ENCODE measurements around the gene MIPOL1.
"Not testable (repeated sequence)": the region's sequence is repeated elsewhere in the genome, so short reads cannot be mapped to it uniquely, and the experiment has no call there.

Gene MIPOL1

DNA sequence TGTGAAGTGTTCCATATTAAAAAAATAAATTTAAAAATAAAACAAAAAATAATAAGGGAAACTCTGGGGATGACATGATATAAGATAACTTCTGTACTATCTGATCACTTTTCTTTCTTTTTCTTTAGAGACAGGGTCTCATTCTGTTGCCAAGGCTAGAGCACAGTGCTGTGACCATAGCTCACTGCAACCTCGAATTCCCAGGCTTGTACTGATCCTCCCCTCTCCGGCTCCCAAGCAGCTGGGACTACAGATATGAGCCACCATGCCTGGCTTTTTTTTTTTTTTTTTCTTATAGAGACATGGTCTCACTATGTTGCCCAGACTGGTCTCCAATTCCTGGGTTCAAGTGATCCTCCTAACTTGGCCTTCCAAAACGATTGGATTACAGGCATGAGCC lies 10.4 kb upstream of the MIPOL1 start:
- DNase-seq (ENCODE audit: low spot score): no peak

DNA sequence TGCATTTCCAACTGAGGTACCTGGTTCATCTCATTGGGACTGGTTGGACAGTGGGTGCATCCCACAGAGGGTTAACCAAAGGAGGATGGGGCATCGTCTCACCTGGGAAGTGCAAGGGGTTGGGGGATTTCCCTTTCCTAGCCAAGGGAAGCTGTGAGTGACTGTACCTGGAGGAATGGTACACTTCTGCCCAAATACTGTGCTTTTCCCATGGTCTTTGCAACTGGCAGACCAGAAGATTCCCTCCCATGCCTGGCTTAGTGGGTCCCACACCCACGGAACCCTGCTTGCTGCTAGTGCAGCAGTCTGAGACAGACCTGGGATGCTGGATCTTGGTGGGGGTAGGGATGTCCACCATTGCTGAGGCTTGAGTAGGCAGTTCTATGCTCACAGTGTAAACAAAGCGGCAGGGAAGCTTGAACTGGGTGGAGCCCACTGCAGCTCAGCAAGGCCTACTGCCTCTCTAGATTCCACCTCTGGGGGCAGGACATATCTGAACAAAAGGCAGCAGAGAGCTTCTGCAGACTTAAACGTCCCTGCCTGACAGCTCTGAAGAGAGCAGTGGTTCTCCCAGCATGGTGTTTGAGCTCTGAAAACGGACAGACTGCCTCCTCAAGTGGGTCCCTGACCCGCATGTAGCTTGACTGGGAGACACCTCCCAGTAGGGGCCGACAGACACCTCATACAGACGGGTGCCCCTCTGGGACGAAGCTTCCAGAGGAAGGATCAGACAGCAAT lies 9.7 kb upstream of the MIPOL1 start:
- not testable (repeated sequence) for DNase-seq (ENCODE audit: low spot score)

DNA sequence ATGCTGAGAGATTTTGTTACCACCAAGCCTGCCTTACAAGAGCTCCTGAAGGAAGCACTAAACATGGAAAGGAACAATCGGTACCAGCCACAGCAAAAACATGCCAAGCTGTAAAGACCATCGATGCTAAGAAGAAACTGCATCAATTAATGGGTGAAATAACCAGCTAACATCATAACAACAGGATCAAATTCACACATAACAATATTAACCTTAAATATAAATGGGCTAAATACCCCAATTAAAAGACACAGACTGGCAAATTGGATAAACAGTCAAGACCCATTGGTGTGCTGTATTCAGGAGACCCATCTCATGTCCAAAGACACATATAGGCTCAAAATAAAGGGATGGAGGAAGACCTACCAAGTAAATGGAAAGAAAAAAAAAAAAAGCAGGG lies 8.0 kb upstream of the MIPOL1 start:
- not testable (repeated sequence) for DNase-seq (ENCODE audit: low spot score)

DNA sequence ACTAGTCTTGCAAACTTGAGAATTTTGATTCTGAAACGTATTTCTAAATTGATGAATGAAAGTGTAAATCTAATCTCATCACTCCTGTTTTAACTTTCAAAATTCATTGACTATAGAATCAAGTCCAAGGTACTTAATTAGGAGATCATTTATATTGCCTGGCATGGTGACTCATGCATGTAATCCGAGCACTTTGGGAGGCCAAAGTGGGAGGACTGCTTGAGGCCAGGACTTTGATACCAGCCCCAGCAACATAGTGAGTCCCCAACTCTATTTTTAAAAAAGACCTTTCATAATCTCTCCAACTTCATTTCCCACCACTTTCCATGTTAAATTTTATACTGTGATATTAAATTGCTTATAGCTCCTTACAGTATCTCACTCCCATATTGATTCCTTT lies 3.0 kb upstream of the MIPOL1 start:
- DNase-seq (ENCODE audit: low spot score): no peak

DNA sequence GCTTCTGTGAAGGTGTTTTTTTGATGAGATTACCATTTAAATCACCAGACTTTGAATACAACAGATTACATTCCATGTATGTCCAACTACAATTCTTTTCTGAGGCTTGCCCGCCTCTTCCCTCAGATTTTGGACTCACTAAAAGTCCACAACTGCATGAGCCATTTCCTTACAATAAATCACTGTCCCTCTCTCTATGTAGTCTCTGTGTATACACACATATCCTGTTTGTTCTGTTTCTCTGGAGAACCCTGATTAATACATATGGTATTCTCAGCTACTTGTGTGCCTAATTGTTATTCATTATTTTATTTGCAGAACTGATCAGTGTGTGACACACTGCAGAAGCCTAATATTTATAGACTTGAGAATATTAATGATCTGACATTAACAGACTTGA lies 2.4 kb upstream of the MIPOL1 start:
- no peak for DNase-seq (ENCODE audit: low spot score)

DNA sequence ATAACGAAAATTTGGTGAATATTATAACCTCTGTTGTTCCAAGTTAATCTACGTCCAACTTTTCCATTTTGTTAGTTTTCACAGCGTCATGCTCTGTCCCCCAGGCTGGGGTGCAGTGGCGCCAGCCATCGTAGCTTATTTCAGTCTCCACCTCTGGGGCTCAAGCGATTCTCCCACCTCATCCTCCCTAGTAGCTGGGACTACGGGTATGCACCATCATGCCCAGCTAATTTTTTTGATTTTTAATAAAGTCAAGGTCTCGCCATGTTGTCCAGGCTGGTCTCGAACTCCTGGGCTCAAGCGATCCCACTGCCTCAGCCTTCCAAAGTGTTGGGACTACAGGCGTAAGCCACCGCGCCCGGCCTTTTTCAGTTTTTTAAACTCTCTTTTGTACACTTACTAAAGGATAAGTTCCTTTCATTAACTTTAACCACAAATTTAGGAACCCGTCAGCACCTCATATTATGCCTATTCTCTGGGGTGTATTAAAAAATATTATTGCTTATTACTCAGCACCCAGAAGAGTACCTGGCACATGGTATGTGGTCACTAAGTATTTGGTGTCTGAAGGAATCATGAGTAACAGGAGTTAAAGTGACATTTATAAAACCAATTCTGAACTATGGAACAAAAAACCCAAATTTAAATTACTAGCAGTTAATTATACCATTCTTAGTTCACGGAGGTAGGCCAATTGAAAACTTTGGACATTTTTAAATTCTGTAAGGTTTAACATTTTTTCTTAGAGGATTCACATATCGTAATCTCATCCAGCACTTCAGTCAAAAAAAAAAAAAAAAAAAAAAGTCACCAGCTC lies 925 bp upstream of the MIPOL1 start:
- no peak for DNase-seq (ENCODE audit: low spot score)

DNA sequence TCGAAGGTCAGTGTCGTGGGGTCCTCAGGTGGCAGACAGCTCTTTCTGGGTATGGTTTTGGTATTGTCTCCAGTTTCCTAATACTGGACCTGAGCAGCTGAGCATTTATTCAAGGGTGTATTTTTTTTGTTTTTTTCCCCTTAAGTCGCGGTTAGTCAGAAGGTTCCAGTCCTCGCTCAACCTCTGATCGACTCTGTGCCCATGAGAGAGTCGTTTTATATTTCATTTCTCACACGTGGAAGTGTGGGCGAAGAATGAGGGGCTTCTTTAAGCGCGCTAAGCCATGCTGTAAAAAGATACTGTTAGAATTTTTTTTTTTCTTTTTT lies 499 bp downstream of the MIPOL1 start:
- DNase-seq (ENCODE audit: low spot score): no peak

DNA sequence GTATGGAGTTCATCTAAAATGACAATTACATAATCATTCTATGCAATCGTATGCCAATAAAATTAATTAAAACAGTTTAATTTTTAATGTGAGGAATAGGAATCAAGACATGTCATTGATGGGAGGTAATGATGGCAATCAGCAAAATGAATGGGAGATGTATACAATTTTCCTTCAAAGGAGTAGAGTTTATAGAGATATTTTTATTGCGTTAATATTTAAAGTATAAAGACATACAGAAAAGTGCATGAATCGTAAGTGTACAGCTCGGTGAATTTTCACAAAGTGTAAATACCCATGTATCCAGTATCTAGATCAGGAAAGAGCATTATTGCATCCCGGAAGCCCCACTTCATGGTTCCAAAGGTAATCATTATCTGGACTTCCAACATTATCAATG lies 1.2 kb downstream of the MIPOL1 start:
- DNase-seq (ENCODE audit: low spot score): no peak

DNA sequence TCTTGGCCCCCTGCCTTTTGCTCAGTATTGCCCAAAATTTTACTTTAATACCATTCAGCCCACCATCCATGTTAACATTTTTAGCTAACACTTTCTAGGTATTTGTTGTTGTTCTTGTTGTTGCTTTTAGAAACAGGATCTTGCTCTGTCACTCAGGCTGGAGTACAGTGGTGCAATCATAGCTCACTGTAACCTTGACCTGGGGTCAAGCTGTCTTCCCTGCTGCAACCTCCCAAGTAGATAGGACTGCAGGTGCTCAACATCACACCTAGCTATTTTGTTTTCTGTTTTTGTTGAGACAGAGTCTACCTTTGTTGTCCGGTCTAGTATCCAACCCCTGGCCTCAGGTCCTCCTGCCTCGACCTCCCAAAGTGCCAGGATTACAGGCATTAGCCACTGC lies 4.0 kb downstream of the MIPOL1 start:
- DNase-seq (ENCODE audit: low spot score): no peak

DNA sequence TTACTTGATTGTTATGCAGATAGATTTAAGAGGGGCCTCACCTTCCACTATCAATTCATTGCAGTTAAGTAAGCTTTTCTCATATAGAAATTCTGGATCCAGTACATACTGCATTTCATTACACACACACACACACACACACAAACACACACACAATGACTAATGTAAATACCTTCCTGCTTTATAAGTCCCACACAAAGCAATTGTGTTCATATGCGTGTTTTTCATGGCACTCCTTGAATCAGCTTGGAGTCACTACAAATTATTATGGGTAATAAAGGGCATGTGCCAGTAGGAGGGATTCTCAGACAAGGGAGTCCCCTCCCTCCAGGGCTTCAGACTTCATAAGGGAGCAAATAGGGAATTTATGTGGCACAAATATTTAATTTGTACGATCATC lies 4.5 kb downstream of the MIPOL1 start:
- DNase-seq (ENCODE audit: low spot score): no peak

DNA sequence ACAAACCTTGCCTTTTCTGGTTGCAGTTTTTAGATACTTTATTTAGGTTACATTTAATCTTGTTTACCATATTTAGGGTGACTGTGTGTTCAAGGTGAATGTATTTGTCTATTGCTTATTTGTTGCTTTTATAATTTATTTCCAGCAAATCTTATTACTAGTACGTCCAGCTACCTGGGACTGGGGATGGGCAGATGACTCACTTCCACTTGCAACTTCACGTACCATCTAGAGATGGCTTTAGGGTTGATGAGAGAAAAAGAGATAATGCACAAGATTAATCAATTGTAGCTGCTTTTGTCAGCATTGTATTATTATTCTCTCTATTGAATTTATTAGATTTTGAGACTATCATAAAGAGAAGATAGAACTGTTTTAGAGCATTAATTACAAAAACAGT lies 5.1 kb downstream of the MIPOL1 start:
- no peak for DNase-seq (ENCODE audit: low spot score)

DNA sequence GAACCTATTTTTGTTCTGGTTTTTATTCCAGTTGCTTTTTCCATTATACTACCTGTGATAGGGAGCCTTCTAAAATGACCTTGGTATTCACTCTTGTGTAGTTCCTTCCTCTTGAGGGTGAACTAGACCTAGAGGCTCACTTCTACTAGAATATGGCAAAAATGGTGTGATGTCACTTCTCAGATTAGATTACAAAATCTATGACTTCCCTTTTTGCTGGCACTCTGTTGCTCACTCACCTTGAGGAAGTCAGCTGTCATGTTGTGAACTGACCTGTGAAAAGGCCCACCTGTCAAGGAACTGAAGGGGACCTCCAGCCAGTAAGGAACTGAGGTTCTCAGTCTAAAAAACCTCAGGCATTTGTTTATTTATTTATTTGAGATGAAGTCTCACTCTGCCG lies 5.7 kb downstream of the MIPOL1 start:
- no peak for DNase-seq (ENCODE audit: low spot score)

DNA sequence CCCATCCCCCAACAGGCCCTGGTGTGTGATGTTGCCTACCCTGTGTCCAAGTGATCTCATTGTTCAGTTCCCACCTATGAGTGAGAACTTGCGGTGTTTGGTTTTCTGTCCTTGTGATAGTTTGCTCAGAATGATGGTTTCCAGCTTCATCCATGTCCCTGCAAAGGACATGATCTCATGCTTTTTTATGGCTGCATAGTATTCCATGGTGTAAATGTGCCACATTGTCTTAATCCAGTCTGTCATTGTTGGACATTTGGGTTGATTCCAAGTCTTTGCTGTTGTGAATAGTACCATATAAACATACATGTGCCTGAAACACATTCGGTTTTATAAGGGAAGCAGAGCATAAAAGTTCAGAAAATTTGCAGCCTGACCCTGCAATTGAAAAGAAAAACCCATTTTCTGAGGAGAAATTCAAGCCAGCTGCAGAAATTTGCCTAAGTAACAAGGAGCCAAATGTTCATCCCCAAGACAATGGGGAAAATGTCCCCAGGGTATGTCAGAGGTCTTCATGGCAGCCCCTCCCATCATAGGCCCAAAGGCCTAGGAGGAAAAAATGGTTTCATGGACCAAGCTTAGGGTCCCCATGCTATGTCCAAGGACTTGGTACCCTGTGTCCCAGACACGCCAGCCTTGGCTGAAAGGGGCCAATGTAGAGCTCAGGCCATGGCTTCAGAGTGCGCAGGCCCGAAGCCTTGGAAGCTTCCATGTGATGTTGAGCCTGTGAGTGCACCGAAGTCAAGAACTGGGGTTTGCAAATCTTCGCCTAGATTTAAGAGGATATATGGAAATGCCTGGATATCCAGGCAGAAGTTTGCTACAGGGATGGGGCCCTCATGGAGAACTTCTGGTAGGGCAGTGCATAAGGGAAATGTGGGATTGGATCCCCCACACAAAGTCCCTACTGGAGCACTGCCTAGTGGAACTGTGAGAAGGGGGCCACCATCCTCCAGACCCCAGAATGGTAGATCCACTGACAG lies 8.2 kb downstream of the MIPOL1 start:
- not testable (repeated sequence) for DNase-seq (ENCODE audit: low spot score)

DNA sequence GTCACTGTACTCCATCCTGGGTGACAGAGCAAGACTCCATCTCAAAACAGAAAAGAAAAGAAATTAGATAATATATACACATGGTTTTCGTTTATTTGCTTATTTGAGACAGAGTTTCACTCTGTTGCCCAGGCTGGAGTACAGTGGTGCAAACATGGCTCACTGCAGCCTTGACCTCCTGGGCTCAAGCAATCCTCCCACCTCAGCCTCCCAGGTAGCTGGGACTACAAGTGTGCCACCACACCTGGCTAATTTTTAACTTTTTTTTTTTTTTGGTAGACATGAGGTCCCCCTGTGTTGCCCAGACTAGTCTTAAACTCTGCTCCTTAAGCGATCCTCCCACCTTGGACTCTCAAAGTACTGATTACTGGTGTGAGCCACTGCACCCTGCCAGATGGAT lies 11.9 kb downstream of the MIPOL1 start:
- not testable (repeated sequence) for DNase-seq (ENCODE audit: low spot score)

DNA sequence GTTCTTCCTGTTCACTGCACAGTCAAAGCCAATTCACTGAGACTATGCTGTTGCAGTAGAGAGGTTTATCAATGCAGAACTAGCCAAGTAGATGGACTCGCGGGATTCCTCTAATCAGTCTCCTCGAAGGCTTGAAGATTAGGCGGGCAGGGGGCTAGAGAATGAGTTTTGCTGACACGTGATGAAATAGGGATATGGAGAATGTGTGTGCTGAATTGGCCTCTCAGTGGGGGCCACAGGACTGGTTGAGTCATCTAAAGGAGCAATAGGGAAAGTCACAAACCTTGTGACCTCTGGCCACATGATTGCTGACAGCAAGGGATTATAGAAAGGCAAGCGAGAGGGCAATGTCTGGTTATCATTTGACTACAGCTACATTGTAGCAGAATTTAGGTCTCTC lies 12.7 kb downstream of the MIPOL1 start:
- DNase-seq (ENCODE audit: low spot score): no peak

DNA sequence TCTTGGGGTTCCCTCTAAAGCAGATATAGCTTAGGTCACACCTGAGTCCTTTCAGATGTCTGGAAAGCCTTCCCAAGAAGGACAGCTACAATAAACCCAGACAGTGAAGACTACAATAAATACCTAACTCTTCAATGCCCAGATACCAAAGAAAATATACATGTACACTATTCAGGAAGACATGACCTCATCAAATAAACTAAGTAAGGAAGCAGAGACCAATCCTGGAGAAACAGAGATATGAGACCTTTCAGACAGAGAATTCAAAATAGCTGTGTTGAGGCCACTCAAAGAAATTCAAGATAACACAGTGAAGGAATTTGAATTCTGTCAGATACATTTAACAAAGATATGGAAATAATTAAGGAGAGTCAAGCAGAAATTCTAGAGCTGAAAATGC lies 15.3 kb downstream of the MIPOL1 start:
- no peak for DNase-seq (ENCODE audit: low spot score)

DNA sequence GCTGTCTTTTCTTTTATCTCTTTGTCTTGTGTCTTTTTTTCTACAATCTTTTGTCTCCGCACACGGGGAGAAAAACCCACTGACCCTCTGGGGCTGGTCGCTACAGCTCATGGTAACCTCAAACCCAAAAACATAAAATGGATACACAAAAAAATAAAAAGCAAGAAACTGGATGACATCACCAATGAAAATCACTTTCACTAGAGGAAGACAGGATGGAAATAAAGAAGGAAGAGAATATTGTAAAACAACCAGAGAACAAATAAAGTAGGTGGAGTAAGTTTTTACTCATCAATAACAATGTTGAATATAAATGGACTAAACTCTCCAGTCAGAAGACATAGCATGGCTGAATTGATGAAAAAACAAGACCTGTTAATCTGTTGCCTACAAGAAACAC lies 17.6 kb downstream of the MIPOL1 start:
- DNase-seq (ENCODE audit: low spot score): no peak

DNA sequence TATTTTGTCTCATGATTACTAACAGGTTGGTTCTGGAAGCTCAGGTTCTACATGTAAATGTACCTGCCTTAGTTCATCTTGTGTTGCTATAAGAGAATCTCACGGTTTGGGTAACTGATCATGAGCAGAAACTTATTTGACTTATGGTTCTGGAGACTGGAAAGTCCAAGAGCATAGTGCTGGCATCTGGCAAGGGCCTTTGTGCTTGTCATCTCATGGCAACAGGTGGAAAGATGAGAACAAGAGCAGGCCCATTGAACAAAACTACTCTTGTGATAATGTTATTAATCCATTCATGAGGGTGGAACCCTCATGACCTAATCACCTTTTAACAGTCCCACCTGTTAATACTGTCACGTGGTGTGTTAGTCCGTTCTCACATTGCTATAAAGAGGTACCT lies 23.3 kb downstream of the MIPOL1 start:
- DNase-seq (ENCODE audit: low spot score): no peak

DNA sequence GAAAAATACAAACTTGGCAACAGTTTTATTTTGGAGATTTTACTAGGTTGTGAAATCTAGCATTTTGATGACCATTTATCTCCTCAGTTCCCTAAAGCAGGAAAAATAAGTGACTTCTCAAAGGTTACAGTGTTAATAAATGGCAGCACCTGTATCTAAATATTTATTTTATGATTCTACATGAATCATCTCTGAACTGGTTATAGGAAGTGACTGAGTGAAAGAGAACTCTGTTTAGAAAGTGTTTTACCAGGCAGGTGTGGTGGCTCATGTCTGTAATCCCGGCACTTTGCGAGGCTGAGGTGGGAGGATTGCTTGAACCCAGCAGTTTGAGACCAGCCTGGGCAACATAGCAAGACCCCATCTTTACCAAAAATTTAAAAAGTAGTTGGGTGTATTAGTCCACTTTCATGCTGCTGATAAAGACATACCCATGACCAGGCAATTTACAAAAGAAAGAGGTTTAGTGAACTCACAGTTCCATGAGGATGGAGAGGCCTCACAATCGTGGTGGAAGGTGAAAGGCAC lies 26.3 kb downstream of the MIPOL1 start:
- DNase-seq (ENCODE audit: low spot score): no peak

DNA sequence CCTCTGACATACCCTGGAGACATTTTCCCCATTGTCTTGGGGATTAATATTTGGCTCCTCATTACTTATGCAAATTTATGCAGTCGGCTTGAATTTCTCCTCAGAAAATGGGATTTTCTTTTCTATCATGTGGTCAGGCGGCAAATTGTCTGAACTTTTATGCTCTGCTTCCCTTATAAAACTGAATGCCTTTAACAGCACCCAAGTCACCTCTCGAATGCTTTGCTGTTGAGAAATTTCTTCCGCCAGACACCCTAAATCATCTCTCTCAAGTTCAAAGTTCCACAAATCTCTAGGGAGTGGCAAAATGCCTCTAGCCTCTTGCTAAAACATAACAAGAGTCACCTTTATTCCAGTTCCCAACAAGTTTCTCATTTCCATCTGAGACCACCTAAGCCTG lies 27.9 kb downstream of the MIPOL1 start:
- DNase-seq (ENCODE audit: low spot score): not testable (repeated sequence)

DNA sequence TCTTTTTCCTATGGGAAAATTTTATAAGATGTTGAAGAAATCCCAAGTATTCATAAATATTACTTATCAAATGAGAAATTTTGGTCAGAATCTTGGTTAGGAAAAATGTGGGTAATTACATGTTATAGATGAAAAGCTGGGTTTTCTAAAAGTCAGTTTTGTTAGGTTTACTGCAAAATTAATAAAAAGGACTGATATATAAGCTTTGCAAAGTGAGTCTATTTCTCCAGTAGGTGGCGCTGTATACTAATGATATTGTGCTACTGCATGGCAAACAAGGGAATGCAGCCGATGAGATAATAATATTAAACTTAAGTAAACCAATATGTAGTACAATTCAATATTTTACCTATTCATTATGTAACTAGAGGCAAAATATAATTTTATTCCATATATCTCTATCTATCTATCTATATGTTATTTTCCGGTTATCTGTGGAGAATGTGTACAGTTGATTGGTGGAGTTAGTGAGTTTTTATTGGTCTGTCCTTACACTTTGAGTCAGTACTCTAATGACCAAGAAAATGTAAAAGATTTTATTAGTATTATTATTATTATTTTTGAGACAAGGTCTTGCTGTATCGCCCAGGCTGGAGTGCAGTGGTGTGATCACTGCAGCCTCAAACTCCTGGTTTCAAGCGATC lies 32.9 kb downstream of the MIPOL1 start:
- peak; percentile 66 for DNase-seq (ENCODE audit: low spot score)

All from GM03348 (cell line).